HG03342 (cell line): ENCODE data around the gene SUGCT.
"Not testable (repeated sequence)": the region's sequence is repeated elsewhere in the genome, so short reads cannot be mapped to it uniquely, and the experiment has no call there.

ENCODE experiments used
- ATAC-seq: cut with Tn5 transposase; IDR thresholded peaks from one replicate; pipeline ENCODE4 v1.9.1; 2021; ENCODE audit warnings: mild to moderate bottlenecking, moderate library complexity; ENCODE audit not compliant: unreplicated experiment

The SUGCT gene

GRCh38 chr7:40199076-40199802, 64.4 kb downstream of the SUGCT start:
- no peak for ATAC-seq

GRCh38 chr7:40200791-40201190, 66.0 kb downstream of the SUGCT start:
- ATAC-seq, result no peak

GRCh38 chr7:40202851-40203250, 68.0 kb downstream of the SUGCT start:
- ATAC-seq, result no peak

- no peak for ATAC-seq
Observed at GRCh38 chr7:40204581-40204980, 69.8 kb downstream of the SUGCT start.

- ATAC-seq, result no peak
Observed at GRCh38 chr7:40205992-40206391, 71.2 kb downstream of the SUGCT start.

GRCh38 chr7:40211276-40212003, 76.6 kb downstream of the SUGCT start:
- ATAC-seq, result no peak

- no peak for ATAC-seq
Observed at GRCh38 chr7:40213291-40213690, 78.5 kb downstream of the SUGCT start.

- no peak for ATAC-seq
Observed at GRCh38 chr7:40213856-40214255, 79.1 kb downstream of the SUGCT start.

GRCh38 chr7:40218612-40219011, 83.8 kb downstream of the SUGCT start:
- ATAC-seq, result not testable (repeated sequence)

GRCh38 chr7:40219917-40220316, 85.1 kb downstream of the SUGCT start:
- ATAC-seq, result no peak

GRCh38 chr7:40220421-40220911, 85.7 kb downstream of the SUGCT start:
- ATAC-seq, result no peak

GRCh38 chr7:40221836-40222235, 87.0 kb downstream of the SUGCT start:
- no peak for ATAC-seq

- no peak for ATAC-seq
Observed at GRCh38 chr7:40223451-40224127, 88.8 kb downstream of the SUGCT start.

- no peak for ATAC-seq
Observed at GRCh38 chr7:40230101-40230500, 95.3 kb downstream of the SUGCT start.

- ATAC-seq, result no peak
Observed at GRCh38 chr7:40231796-40232195, 97.0 kb downstream of the SUGCT start.

- peak; percentile 66 for ATAC-seq
Observed at GRCh38 chr7:40232242-40232893, 97.6 kb downstream of the SUGCT start.

- ATAC-seq, result no peak
Observed at GRCh38 chr7:40234046-40234445, 99.2 kb downstream of the SUGCT start.

- ATAC-seq, result no peak
Observed at GRCh38 chr7:40234666-40235065, 99.9 kb downstream of the SUGCT start.

GRCh38 chr7:40237731-40238130, 102.9 kb downstream of the SUGCT start:
- ATAC-seq, result no peak

GRCh38 chr7:40239755-40240303, 105.0 kb downstream of the SUGCT start:
- no peak for ATAC-seq

- no peak for ATAC-seq
Observed at GRCh38 chr7:40243076-40243475, 108.3 kb downstream of the SUGCT start.
